GM12892 (cell line): Measurements from ENCODE around the gene DLG3.
A peak's percentile ranks its signal among the peaks of the same experiment; 100 is the strongest.

Source experiments
- DNase-seq: peaks from one replicate; pipeline ENCODE4 v3.0.0; 2011; ENCODE audit not compliant: insufficient read length
- FAIRE-seq: peaks from 2 replicates; lab custom pipeline; 2011; peaks lifted over from hg19 to GRCh38; lab: Jason Lieb, UNC
- POLR2A ChIP-seq: IDR thresholded peaks from 2 replicates; pipeline ENCODE4 v1.6.1; 2011; ENCODE audit warnings: low read depth, low read length, control low read depth
- POLR2AphosphoS5 ChIP-seq: IDR thresholded peaks from 2 replicates; pipeline ENCODE4 v1.6.1; 2011; ENCODE audit warnings: low read depth, low read length, control low read depth
- TAF1 ChIP-seq: IDR thresholded peaks from 2 replicates; pipeline ENCODE4 v1.6.1; 2011; ENCODE audit warnings: low read depth, mild to moderate bottlenecking, control low read depth, low read length, borderline replicate concordance

The DLG3 gene

DNA sequence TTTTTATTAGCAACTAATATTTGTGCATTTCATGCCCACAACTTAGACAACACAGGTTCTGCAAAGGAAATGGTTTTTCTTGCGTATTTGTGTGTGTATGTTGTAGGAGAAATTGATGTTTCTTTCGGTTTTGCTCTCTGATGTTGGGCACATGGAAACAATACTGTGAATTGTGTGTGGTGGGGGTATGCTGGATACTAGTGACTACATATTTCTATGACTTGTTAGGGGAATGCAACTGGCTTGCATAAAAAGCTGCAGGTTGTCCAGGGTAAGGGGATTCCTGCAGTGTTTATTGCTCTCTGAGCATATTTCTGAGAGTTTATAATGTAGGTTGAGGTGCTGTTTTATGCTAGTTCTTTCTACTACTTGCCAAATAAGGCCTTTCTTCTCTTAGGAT is 11.6 kb downstream of the DLG3 start:
- DNase-seq (no peak), FAIRE-seq (no peak)
- TF ChIP-seq POLR2AphosphoS5 (no peak), POLR2A (no peak), TAF1 (no peak)

DNA sequence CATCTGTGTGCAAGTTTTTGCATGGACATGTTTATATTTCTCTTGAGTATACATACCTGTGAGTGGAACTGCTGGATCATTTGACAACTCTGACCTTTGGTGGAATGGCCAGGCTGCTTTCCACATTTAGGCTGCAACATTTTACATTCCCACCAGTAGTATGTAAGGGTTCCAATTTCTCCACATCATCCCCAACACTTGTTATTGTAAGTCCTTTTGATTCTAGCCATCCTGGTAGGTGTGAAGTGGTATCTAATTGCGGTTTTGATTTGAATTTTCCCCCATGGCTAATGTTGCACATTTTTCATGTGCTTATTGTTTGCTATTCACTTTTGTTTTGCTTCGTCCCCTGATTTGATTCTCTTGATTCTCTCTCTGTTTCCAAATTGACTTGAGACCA is 16.4 kb downstream of the DLG3 start:
- DNase-seq = no peak
- TF ChIP-seq POLR2AphosphoS5 (no peak), POLR2A (no peak), TAF1 (no peak)
- peak; percentile 17 for FAIRE-seq

GRCh38 chrX:70464051-70464450 is 19.4 kb downstream of the DLG3 start:
- TF ChIP-seq POLR2A = no peak
- TF ChIP-seq POLR2AphosphoS5 = no peak
- no peak for TF ChIP-seq TAF1
- FAIRE-seq = no peak
- no peak for DNase-seq

DNA sequence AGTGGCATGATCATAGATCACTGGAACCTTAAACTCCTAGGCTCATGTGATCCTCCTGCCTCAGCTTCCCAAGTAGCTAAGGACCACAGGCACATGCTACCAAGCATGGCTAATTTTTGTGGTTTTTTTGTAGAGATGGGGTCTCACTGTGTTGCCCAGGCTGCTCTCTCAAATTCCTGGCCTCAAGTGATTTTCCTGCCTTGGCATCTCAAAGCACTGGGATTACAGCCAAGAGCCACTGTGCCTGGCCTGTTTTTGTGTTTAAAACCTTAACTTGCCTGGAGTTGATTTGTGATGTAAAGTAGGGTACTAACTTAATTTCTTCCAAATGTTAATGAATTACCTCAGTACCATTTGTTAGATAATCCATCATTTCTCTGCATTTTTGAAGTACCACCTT is 22.3 kb downstream of the DLG3 start:
- no peak for TF ChIP-seq POLR2AphosphoS5
- TF ChIP-seq POLR2A = no peak
- no peak for TF ChIP-seq TAF1
- FAIRE-seq (no peak), DNase-seq (no peak)

DNA sequence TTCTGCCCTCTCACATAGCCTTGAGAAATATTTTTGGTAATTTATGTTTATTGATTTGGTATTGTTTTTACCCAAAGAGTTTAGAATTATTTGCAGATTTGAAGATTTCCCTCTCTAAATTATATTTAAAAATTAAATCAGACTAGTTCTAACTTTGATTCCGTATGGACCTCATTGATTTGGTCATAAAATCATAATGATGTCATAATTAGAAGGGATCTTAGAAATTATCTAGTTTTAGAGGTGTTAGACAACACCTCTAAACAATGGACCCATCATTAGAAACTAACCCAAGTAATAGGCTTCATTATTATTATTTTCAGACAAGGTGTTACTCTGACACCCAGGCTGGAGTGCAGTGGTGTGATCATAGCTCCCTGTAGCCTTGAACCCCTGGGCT is 24.1 kb downstream of the DLG3 start:
- no peak for DNase-seq
- TF ChIP-seq TAF1 (no peak), POLR2A (no peak)
- no peak for FAIRE-seq

DNA sequence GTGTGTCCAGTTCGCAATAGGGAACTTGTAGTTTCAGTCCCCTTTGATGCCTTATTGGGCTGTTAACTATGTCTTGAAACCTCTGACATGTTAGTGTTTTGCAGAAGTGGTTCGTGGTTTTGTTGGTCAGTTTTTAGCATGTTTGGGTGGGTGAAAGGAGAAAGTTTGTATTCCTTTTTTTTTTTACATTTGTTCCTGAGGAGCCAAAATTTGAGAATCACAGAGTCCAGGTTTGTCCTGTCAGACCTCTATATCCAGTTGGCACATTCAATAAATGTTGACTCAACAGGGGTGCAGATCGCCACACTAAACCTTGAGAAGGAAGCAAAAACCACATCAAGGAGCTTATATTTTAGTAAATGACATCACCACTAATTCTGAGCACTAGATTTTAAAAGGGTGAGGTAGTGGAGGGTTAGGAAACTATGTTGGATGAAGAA is 26.2 kb downstream of the DLG3 start:
- FAIRE-seq (no peak), DNase-seq (no peak)
- no peak for TF ChIP-seq POLR2A
- no peak for TF ChIP-seq TAF1
- no peak for TF ChIP-seq POLR2AphosphoS5

- TF ChIP-seq POLR2AphosphoS5 (no peak), TAF1 (no peak)
- FAIRE-seq = no peak
Observed at GRCh38 chrX:70476166-70476933, 31.7 kb downstream of the DLG3 start.

DNA sequence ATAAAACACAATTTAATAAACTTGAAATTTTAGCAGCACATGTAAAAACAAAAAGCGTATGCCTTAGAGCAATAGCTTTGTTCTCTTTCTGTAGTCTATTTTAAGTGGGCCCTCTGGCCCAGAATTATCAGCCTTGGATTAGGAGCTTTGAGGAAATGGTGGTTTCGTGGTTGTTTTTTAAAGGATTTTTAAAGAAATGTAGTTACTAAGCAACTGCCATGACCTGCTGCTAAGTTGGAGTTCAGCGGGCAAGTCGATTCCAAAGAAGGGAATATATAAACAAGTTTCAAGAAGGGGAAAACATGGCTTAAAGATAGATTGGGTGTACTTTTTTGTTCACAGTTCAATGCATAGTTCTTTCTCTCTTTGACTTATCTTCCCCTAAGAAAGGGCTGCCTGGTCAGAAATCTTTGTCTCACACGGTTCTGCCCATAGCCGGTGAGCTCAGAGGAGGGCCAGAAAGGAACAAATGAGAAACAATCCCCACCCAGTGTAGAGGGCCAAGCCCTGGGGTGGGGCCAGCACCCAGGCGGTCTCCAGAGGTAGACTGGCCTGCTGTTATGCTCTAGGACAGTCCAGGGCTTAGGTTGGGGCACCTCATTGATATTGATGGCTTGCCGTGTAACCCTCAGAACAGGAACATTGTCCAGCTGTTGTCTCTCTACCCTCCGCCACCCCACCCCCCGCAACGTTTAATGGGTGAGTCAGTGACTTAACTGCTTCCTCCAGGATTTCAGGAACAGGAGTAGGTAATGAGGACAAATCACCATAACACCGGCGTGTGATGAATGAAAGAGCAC is 32.5 kb downstream of the DLG3 start:
- TF ChIP-seq TAF1 (no peak), POLR2A (no peak), POLR2AphosphoS5 (no peak)
- DNase-seq (no peak), FAIRE-seq (no peak)

More at GRCh38 chrX:70476166-70476933, 31.7 kb downstream of the DLG3 start:
- no peak for DNase-seq

- FAIRE-seq (no peak), DNase-seq (no peak)
- TF ChIP-seq POLR2A (no peak), TAF1 (no peak), POLR2AphosphoS5 (no peak)
Observed at GRCh38 chrX:70477734-70478075, 33.1 kb downstream of the DLG3 start.

DNA sequence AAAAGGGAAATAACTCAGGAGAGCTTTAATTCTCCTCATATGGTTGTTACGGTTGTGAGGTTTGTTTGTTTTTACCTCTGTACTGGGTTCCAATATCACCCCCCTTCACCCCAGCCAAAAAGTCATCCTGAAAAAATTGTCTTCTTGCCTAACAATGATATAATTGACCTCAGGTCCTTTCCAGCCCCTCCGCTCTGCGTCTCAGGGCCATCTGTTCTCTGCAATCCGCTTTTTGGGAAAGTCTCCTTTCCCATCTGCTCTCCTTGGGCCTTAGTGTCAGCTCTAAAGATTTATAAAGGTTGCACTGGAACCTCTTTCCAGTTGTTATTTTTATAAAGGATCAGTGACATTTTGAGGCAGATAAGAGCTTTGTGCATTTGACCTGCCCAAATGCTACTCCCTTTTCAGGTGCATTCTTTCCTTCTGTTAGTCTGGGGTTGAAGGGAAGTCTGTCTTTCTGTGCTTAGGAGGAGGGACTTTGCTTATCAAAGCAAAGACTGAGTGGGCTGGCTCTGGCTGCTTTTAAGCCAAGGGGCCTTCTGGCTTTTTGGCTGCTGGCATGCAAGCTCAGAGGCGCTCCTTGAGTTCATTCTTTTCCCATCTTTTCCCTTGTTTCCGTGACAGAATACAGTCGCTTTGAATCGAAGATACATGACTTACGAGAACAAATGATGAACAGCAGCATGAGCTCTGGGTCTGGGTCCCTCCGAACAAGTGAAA is 34.1 kb downstream of the DLG3 start:
- TF ChIP-seq TAF1 = no peak
- TF ChIP-seq POLR2AphosphoS5 = no peak
- TF ChIP-seq POLR2A = no peak
- DNase-seq (no peak), FAIRE-seq (no peak)

- TF ChIP-seq POLR2AphosphoS5 = no peak
- TF ChIP-seq POLR2A = no peak
- TF ChIP-seq TAF1 = no peak
- DNase-seq (no peak), FAIRE-seq (no peak)
Observed at GRCh38 chrX:70479247-70479921, 34.7 kb downstream of the DLG3 start.
